Non-pigmented ciliary epithelial cell (primary cell): Measurements from ENCODE around the gene TIMM29.
"Not testable (repeated sequence)": the region's sequence is repeated elsewhere in the genome, so short reads cannot be mapped to it uniquely, and the experiment has no call there.

Experiments used
- DNase-seq: peaks from one replicate; pipeline ENCODE4 v3.0.0-alpha.2; 2010; ENCODE audit warnings: low read depth

The TIMM29 gene

DNA sequence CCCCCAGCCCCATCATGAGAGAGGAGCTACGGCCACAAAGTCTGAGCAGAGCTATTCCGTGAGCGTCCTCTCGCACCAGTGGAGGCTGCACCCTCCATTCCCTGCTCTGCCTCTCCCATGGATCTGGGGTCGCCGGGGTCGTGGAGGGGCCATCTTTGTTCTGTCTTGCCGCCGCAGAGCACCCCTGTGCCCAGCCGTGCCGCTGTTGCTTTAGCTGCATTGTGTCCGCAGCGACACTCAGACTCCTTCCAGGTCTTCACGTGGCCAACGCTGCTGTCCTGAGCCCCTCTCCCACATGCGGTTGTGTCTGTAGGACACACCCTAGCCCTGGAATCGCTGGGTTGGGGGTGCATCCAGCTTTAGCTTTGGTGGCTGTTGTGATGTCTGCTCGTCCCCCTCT, 16.0 kb upstream of the TIMM29 start:
- DNase-seq: no peak

DNA sequence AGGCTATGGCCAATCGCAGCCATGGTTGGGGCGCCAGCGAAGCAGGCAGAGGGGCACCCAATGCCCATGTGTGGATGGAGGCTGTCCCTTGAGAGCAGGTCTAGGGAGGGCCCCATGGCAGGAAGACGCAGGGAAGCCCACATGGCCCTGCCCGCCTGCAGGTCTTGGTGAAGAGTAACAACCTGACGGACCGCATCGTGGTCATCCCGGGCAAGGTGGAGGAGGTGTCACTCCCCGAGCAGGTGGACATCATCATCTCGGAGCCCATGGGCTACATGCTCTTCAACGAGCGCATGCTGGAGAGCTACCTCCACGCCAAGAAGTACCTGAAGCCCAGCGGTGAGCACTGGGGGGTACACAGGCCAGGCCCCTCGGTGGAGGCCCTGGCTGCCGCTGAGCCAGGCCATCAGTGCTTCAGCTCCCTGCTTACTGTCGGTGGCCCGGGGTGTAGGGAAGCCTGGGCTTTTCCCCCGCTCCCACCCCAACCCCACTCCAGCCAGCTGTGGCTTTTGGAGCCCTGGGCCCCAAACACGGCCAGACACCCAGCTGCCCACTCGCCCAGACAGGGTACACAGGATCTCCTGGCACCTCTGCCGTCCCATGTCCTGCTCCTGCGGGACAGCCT, 14.8 kb upstream of the TIMM29 start:
- DNase-seq: no peak

DNA sequence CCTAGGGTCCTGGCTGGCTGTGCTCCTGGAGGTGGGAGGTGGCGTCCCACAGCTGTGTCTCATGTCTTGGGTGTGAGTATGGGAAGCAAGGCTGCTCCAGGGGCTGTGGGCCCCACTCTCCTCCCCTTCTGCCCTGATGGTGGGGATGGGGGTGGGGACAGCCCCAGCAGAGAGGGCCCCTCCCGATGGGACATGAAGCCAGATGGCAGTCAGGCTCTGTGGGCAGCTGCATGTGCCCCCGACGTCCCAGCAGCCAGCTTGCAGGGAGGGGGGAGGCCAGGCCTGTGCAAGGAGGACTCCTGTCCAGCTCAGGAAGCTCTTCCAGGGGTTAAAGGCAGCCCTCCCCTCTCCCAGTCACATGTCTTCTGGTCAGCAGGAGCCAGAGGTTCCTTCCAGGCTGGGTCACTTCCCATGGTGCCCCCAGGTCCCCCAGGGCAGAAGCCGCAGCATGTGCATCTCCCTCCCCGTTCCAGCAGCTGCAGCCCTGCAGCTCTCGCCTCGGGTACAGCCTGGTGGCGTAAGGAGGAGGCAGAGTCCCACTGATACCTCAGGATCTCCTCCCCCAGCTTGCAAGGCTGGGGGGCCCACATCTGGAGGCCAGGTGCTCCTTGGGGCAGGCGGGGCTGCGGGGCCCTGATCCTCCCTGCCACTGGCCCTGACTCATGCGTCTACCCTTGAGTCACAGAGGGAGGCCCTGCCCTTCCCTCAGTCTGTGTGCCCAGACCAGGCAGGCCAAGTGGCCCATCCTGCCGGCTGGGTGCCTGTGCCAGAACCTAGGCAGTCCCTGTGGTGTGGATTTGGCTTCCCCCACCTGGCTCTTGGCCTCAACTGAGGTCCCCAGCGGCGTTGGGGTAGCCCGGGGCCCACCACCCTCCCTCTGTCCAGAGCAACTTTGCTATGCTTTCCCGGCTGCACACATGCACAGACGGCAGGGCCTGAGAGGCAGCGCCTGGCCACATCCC, 13.2 kb upstream of the TIMM29 start:
- no peak for DNase-seq

DNA sequence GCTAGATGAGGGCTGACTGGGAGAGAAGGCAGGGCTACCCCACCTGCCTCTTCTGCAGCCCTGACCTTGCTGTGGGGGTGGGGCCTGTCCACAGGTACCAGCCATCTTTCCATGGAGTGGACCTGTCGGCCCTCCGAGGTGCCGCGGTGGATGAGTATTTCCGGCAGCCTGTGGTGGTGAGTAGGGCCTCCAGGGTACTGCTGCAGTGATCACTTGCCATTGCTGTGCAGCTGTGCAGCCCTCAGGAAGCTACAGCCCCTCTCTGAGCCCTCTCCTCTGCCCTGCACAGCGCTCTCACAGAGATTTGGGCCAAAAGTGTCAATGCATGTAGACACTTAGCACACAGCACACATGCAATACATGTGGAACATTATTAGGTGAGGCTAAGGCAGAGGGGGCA, 12.0 kb upstream of the TIMM29 start:
- no peak for DNase-seq

DNA sequence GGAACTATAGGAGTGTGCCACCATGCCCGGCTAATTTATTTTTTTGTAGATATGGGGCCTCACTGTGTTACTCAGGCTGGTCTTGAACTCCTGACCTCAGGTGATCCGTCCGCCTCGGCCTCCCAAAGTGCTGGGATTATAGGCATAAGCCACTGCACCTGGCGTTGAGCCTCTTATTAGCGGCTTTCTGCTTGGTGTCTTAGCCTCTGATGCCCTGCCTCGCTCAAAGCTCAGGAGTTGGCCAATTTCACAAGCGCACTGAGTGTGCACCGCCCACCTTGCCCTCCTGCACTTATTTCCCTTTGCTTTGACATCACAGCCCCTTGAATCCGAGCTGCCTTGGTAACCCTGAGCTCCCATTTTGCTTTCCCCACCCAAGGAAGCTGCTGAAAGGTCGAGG, 10.3 kb upstream of the TIMM29 start:
- no peak for DNase-seq

DNA sequence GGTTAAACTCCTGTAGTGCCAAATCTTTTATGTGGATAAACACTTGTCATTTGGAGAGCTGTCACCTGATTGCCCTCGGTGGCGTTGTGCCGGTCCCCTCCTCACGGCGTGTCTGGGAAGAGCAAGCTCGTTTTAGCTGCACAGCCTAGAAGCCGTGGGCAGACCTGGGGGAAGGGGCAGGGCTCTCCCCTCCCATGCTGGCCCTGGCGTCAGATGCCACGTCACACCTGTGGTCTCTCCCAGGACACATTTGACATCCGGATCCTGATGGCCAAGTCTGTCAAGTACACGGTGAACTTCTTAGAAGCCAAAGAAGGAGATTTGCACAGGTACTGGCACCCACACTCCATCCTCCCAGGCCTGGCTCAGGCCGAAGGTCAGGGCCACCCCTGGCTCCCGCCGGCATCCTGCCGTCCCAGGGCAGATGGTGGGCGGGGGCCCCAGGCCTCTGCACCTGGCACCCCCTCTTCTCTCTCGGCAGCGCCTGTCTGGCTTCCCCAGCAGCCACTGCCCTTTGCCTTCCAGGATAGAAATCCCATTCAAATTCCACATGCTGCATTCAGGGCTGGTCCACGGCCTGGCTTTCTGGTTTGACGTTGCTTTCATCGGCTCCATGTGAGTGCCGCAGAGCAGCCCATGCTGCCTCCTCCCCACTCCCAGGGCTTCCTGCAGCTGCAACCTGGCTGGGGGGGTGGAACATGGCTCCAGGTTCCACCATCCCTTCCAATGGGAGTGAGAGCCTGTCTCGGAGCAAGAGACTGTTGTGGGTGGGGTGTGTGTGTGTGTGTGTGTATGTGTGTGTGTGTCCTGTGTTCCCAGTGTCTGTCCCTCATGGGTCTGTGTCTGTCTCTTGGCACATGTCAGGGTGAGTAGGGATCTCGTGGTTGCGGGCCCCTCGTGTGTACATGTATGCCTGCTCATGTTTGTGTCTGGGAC, 9.0 kb upstream of the TIMM29 start:
- no peak for DNase-seq

DNA sequence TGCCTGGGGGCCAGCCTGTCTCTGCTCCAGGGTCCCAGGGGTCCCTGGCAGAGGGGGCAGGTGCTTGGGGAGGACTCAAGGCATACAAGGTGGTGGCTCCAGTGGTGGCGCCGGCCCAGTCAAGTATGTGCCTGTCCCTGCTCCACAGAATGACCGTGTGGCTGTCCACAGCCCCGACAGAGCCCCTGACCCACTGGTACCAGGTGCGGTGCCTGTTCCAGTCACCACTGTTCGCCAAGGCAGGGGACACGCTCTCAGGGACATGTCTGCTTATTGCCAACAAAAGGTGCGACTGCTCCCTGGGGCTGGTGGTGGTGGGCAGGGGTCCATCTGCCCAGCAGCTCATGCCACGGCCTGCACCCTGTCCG, 8.3 kb upstream of the TIMM29 start:
- DNase-seq: no peak

DNA sequence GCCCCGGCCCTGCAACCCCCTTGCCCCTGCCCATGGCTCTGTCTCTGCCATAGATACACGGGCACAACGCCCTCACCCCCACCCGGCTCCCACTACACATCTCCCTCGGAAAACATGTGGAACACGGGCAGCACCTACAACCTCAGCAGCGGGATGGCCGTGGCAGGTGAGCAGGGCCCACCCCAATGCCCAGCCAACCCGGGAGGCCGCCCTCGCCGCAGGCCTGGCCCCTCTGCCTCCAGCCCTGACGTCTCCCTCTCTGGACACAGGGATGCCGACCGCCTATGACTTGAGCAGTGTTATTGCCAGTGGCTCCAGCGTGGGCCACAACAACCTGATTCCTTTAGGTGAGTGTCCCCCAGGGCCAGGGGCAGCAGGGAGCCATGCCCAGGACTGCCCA, 7.8 kb upstream of the TIMM29 start:
- DNase-seq: no peak

DNA sequence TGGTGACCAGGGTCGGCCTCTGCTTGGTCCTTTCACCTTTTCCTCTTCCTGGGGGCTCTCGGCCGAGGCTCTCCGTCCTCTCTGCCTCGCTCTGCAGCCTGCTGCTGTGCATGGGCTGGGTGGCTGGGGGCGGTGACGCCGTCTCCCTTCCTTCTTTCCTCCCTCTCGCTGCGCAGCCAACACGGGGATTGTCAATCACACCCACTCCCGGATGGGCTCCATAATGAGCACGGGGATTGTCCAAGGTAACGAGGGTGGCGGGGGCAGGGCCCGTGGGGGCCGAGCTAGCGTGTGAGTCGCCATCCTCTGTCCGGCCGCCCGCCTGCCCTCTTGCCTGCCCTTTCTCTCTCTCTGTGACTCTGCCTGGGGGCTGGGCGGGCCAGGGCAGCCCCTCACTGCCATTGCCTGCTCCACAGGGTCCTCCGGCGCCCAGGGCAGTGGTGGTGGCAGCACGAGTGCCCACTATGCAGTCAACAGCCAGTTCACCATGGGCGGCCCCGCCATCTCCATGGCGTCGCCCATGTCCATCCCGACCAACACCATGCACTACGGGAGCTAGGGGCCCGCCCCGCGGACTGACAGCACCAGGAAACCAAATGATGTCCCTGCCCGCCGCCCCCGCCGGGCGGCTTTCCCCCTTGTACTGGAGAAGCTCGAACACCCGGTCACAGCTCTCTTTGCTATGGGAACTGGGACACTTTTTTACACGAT, 7.3 kb upstream of the TIMM29 start:
- no peak for DNase-seq

DNA sequence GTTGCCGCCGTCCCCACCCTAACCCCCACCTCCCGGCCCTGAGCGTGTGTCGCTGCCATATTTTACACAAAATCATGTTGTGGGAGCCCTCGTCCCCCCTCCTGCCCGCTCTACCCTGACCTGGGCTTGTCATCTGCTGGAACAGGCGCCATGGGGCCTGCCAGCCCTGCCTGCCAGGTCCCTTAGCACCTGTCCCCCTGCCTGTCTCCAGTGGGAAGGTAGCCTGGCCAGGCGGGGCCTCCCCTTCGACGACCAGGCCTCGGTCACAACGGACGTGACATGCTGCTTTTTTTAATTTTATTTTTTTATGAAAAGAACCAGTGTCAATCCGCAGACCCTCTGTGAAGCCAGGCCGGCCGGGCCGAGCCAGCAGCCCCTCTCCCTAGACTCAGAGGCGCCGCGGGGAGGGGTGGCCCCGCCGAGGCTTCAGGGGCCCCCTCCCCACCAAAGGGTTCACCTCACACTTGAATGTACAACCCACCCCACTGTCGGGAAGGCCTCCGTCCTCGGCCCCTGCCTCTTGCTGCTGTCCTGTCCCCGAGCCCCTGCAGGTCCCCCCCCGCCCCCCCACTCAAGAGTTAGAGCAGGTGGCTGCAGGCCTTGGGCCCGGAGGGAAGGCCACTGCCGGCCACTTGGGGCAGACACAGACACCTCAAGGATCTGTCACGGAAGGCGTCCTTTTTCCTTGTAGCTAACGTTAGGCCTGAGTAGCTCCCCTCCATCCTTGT, 6.5 kb upstream of the TIMM29 start:
- DNase-seq: no peak

DNA sequence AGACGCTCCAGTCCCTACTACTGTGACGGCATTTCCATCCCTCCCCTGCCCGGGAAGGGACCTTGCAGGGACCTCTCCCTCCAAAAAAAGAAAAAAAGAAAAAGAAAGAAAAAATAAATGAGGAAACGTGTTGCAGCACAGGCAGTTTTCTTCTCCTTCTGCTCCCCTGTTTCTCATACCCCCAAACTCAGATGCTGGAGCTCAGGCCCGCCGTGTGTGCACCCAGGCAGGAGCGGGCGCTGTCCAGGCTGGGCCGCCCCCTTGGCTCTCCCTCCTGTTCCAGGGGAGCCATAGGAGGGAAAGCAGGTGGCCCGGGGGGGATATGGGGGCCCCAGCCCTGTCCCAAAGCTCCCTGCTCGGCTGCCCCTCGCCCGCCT, 6.0 kb upstream of the TIMM29 start:
- no peak for DNase-seq

DNA sequence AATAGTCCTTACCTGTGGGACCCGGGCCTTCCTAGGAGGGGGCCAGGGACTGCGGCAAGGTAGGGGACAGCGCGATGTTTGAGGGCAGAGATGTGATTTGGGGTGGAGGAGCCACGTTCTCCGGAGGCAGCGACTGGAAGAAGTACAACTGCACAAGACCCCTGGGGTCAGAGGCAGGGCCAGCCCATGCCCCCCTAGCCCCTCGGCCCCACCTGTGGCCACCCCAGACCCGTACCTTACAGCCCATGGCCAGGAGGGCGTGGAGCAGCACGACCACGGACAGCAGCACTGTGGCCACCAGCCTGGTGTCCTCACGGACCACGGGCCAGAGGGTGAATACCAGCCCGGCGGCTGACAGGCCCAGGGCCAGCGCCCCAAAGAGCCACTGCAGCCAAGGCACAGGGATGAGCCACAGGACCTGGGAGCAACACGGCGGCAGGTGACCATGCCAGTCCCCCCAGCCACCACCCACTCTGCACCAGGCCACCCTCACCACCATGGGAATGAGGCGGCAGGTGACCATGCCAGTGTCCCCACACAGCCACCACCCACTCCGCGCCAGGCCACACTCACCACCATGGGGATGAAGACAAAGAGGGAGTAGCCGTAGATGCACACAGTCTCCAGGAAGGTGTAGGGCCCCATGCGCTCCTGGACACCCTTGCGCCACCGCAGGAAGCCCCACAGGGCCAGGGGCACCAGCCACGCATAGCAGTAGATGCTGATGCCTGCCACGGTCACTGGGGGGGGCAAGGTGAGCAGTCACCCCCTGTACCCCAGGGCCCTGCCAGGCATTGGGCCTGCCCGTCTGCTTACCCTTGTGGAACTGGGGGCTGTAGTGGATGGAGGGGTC, 5.1 kb upstream of the TIMM29 start:
- no peak for DNase-seq

DNA sequence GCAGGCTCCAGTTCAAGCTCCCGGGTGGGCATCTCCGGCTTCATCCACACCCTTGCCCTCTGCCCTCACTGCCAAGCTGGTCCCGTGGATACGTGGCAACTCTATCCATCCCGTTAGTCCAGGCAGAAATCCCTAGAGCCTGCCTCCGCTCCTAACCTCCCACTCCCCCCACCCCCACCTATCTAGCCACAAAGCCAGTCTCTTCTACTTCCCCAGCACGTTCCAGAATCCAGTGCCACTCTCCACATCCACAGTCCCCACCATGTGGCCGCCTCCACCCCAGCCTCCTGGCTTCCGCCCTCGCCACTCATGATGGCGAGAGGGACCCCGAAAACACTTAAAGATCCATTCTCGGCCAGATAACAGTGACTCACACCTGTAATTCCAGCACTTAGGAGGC, 4.0 kb upstream of the TIMM29 start:
- no peak for DNase-seq

DNA sequence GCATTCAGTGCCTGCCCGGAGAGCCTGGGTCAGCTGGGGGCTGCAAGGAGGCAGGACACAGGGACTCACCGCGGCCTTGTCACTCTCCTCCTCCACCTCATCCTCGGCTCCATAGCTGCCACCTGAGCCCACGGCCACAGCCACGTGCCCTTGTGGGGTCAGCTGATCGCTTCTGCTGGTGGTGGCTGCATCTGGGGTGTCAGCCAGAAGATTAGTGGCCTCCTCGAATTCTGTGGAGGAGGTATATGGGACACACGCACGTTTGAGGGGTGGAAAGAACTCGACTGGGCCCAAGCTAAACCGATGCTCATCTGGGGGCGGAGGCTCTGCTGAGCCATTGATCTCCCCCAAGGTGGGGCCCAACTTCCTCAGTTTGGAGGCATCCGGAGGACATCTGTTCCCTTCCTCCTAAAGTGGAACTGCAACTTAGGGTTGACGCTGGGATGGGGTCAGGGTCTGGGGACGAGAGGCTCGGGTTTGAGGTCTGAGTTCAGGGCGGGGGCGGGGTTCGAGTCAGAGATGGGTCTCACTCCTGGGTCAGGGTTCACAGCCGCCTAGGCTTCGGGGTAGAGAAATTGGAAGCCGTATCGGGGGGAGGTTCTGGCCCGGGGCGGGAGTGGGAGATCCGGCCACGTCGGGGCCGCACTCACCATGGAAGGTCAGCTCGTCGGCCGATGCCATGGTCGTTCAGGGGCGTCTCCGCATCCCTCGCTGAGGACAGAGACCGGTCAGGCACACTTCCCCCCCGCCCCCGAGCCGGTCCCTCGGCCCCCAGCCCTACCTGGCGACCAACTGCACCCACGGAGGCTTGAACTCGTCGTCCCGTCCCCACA, 665 bp upstream of the TIMM29 start:
- DNase-seq: no peak

DNA sequence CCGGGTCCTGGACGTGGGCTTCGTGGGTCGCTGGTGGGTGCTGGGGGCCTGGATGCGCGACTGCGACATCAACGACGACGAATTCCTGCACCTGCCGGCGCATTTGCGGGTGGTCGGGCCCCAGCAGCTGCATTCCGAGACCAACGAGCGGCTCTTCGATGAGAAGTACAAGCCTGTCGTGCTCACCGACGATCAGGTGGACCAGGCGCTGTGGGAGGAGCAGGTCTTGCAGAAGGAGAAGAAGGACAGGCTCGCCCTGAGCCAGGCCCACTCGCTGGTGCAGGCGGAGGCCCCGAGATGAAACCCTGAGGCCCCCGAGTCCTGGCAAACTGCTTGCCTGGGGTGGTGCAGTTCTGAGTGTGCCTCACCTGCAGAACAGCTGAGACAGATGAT, 787 bp downstream of the TIMM29 start:
- no peak for DNase-seq

DNA sequence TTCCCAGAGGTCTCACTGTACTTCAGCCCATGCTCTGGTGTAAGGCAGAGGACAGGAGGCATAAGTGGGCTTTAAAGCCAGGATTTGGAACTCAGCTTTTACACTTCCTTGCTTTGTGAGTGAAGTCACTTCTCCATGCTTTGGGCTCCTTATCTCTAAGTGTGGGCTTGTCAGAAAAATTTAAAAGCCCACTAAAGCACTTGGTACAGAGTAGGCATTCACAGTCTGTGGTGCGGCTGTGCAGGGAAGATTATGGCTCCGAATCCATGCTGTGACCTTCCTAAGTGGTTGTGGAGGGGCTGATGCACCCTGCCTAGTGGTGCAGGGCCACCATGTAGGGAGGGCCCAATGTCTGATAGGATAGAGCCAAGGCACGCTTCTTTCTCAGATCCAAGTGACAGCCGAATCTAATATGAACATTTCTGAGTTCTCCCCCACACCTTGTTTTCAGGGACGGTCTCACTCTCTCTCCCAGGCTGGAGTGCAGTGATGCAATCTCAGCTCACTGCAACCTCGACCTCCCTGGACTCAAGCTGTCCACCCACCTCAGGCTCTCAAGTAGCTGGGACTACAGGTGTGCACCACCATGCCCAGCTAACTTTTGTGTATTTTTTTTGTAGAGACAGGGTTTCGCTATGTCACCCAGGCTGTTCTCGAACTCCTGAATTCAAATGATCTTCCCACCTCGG, 6.9 kb downstream of the TIMM29 start:
- DNase-seq: no peak

DNA sequence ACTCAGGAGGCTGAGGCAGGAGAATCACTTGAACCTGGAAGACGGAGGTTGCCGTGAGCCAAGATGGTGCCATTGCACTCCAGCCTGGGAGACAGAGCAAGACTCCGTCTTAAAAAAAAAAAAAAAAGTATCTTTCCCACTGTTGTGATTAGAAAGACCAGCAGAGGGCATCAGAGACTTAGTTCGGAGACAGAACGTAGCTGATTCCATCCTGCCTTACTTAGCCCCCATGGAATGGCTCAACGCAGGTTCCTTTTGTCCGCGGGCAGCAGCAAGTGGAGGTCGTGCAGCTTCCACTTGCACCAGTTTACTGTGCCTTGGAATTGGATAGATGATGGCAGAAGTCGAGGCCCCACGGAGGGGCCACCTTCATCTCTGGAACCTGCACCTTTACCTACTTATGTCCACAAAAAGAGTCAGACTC, 8.1 kb downstream of the TIMM29 start:
- no peak for DNase-seq

DNA sequence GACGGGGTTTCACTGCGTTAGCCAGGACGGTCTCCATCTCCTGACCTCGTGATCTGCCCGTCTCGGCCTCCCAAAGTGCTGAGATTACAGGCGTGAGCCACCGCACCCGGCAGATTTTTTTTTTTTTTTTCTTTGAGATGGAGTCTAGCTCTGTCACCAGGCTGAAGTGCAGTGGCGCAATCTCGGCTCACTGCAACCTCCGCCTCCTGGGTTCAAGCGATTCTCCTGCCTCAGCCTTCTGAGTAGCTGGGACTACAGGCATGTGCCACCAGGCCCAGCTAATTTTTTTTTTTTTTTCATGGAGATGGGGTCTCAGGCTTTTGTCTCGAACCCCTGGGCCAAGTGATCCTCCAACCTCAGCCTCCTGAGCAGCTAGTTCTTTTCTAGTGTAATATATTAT, 13.0 kb downstream of the TIMM29 start:
- not testable (repeated sequence) for DNase-seq

DNA sequence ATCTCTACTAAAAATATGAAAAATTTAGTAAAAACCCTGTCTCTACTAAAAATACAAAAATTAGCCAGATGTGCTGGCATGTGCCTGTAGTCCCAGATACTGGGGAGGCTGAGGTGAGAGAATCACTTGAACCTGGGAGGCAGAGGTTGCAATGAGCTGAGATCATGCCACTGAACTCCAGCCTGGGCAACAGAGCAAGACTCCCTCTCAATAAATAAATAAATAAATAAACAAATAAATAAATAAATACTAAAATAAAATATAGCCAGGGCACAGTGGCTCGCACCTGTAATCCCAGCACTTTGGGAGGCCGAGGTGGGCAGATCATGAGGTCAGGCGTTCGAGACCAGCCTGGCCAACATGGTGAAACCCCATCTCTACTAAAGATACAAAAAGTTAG, 14.8 kb downstream of the TIMM29 start:
- DNase-seq: not testable (repeated sequence)
